ENCODE measurements around the gene KIR3DL2.
"Not testable (repeated sequence)": the region's sequence is repeated elsewhere in the genome, so short reads cannot be mapped to it uniquely, and the experiment has no call there.

KIR3DL2 gene

GRCh38 chr19:54850061-54850640 is at the start of gene KIR3DL2:
Gene KIR3DL2, plus strand, starts transcription at chr19:54850443. Its CDS starts 33 bp downstream, at chr19:54850476.
- DNase-seq (ENCODE audit: low read depth in 2 of 2): not testable (repeated sequence)

- peak; percentile 7 to 23 for DNase-seq (ENCODE audit: low read depth in 2 of 2)
Measured at GRCh38 chr19:54803410-54803809, 46.8 kb upstream of the KIR3DL2 start, which contains the start of gene KIR2DL4. Gene KIR2DL4, plus strand, starts transcription at chr19:54803610. Its CDS starts 42 bp downstream, at chr19:54803652.

- no peak for DNase-seq (ENCODE audit: low read depth in 2 of 2)
Measured at GRCh38 chr19:54804101-54804500, 46.1 kb upstream of the KIR3DL2 start.

- no peak for DNase-seq (ENCODE audit: low read depth in 2 of 2)
Measured at GRCh38 chr19:54804571-54804970, 45.7 kb upstream of the KIR3DL2 start.

- DNase-seq (ENCODE audit: low read depth in 2 of 2): no peak
Measured at GRCh38 chr19:54805665-54806515, 44.4 kb upstream of the KIR3DL2 start.

GRCh38 chr19:54806516-54806838 is 43.8 kb upstream of the KIR3DL2 start:
- no peak for DNase-seq (ENCODE audit: low read depth in 2 of 2)

GRCh38 chr19:54814571-54814970 is 35.7 kb upstream of the KIR3DL2 start:
- not testable (repeated sequence) for DNase-seq (ENCODE audit: low read depth in 2 of 2)

GRCh38 chr19:54816251-54816650 is 34.0 kb upstream of the KIR3DL2 start, which contains the start of gene KIR3DL1:
Gene KIR3DL1, plus strand, starts transcription at chr19:54816468.
- DNase-seq (ENCODE audit: low read depth in 2 of 2): not testable (repeated sequence)

GRCh38 chr19:54817670-54818536 is 32.3 kb upstream of the KIR3DL2 start:
- no peak for DNase-seq (ENCODE audit: low read depth in 2 of 2)

GRCh38 chr19:54824416-54824815 is 25.8 kb upstream of the KIR3DL2 start:
- DNase-seq (ENCODE audit: low read depth in 2 of 2): not testable (repeated sequence)

- not testable (repeated sequence) for DNase-seq (ENCODE audit: low read depth in 2 of 2)
Measured at GRCh38 chr19:54825326-54825725, 24.9 kb upstream of the KIR3DL2 start.

- not testable (repeated sequence) for DNase-seq (ENCODE audit: low read depth in 2 of 2)
Measured at GRCh38 chr19:54828064-54828463, 22.2 kb upstream of the KIR3DL2 start.

- DNase-seq (ENCODE audit: low read depth in 2 of 2): not testable (repeated sequence)
Measured at GRCh38 chr19:54832496-54832895, 17.7 kb upstream of the KIR3DL2 start, which contains the start of gene KIR2DS4. Gene KIR2DS4, plus strand, starts transcription at chr19:54832676.

GRCh38 chr19:54835126-54835525 is 15.1 kb upstream of the KIR3DL2 start:
- DNase-seq (ENCODE audit: low read depth in 2 of 2): peak in 1 of 2 donors; percentile 21

- DNase-seq (ENCODE audit: low read depth in 2 of 2): not testable (repeated sequence)
Measured at GRCh38 chr19:54837522-54837921, 12.7 kb upstream of the KIR3DL2 start.

- not testable (repeated sequence) for DNase-seq (ENCODE audit: low read depth in 2 of 2)
Measured at GRCh38 chr19:54843171-54843570, 7.1 kb upstream of the KIR3DL2 start.

- DNase-seq (ENCODE audit: low read depth in 2 of 2): no peak
Measured at GRCh38 chr19:54850930-54851329, 687 bp downstream of the KIR3DL2 start.

GRCh38 chr19:54851353-54851752 is 1.1 kb downstream of the KIR3DL2 start:
- DNase-seq (ENCODE audit: low read depth in 2 of 2): no peak

- DNase-seq (ENCODE audit: low read depth in 2 of 2): not testable (repeated sequence)
Measured at GRCh38 chr19:54855241-54855640, 5.0 kb downstream of the KIR3DL2 start.

- DNase-seq (ENCODE audit: low read depth in 2 of 2): not testable (repeated sequence)
Measured at GRCh38 chr19:54858476-54858875, 8.2 kb downstream of the KIR3DL2 start.

- DNase-seq (ENCODE audit: low read depth in 2 of 2): not testable (repeated sequence)
Measured at GRCh38 chr19:54859421-54859820, 9.2 kb downstream of the KIR3DL2 start.

GRCh38 chr19:54863459-54863858 is 13.2 kb downstream of the KIR3DL2 start:
- DNase-seq (ENCODE audit: low read depth in 2 of 2): not testable (repeated sequence)
